ENCODE data around the gene FRAS1. TPM values are rescaled to one million over a fixed set of nuclear protein-coding genes. Genes with fewer than 3 reads are reported as not detected.

Gene FRAS1
- total and polyA plus RNA-seq, 9 of the 15 experiments (the other 6 are each of a cell fraction or from before 2014, with no cell fraction given): under 0.01 to 0.11 (median 0.04) TPM; not detected in 2

DNA sequence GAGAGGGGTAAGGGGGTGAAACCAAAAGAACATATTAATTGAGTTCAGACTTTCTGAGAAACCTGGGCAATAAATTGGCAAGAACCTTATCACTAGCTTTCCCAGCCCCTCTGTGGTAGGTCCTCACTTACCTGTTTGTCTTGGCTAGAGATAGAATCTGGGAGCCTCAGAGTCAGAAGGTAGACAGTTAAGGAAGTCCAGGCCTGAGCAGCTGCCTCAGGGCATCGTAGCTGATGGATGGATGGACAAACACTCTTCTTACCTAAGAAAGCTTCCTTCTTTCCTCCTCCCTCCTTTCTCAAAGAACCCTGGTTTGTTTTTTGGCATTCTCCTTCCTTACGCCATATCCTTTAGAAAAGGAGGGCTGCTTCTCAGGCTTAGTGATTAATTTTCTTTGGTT lies 24.4 kb downstream of the FRAS1 start:
- ATAC-seq (no peak), FAIRE-seq (no peak), DNase-seq (ENCODE audit: extremely low read depth in 1 of 4, low spot score in 3 of 4) (no peak)
- intact Hi-C loops (cut with micrococcal nuclease) (no loop called here), in situ Hi-C loops (cut with MboI) (no loop called here)
- Histone ChIP-seq H2AFZ (ENCODE audit: low read depth, low read length) (no peak overlapping the region), H3K4me2 (ENCODE audit: insufficient read depth, low read length) (no peak overlapping the region), H3K4me1 (replicated peaks in 1 of 2; ENCODE audit: control insufficient read depth in 2 of 2, insufficient read depth in 2 of 2, low read length in 2 of 2) (no peaks in the 10 kb centered on the region), H3K9me3 (replicated peaks; ENCODE audit: control insufficient read depth, insufficient read depth, low read depth, low read length) (no peaks in the 10 kb centered on the region), H3K9me1 (ENCODE audit: control insufficient read depth, insufficient read depth, low read length) (no peaks in the 10 kb centered on the region), H3K27me3 (ENCODE audit: control insufficient read depth in 2 of 2, insufficient read depth in 2 of 2, low read length in 2 of 2) (peaks cover 0 to 4% of the 10 kb centered on the region in 2 experiments; a peak in 1 of 5 replicates), H4K20me1 (replicated peaks; ENCODE audit: control insufficient read depth, insufficient read depth, low read length) (no peaks in the 10 kb centered on the region), H3K4me3 (no peak overlapping the region), H3K79me2 (ENCODE audit: control insufficient read depth, insufficient read depth, low read length) (no peaks in the 10 kb centered on the region), H3K36me3 (ENCODE audit: control insufficient read depth, insufficient read depth, low read length) (no peaks in the 10 kb centered on the region), H3K27ac (ENCODE audit: extremely low read depth, low read depth, low read length) (no peak overlapping the region), H3K9ac (ENCODE audit: insufficient read depth in 1 of 2, low read depth in 2 of 2, low read length in 2 of 2) (no peak overlapping the region)
- POLR2A ChIA-PET: no interaction called here
- BruUV-seq (replicated peaks): no TSS peak
- TF ChIP-seq MCM2 (IDR thresholded peaks at IDR 0.05; ENCODE audit: low read depth): no peak
- no peak for TF ChIP-seq MEF2A (IDR thresholded peaks at IDR 0.05; ENCODE audit: control insufficient read depth, low read depth, low read length)
- no peak for TF ChIP-seq TSC22D4 (tag; IDR thresholded peaks at IDR 0.05)
- no peak for TF ChIP-seq TRIM24 (IDR thresholded peaks at IDR 0.05)
- no peak for TF ChIP-seq YBX1 (IDR thresholded peaks at IDR 0.05)
- TF ChIP-seq TEAD1 (CRISPR knock-in tag; IDR thresholded peaks at IDR 0.05): no peak
- no peak for TF ChIP-seq TEAD4 (IDR thresholded peaks at IDR 0.05; ENCODE audit: low read length)
- no peak for TF ChIP-seq TEAD4 (CRISPR knock-in tag; IDR thresholded peaks at IDR 0.05; ENCODE audit: borderline replicate concordance)
- TF ChIP-seq SP1 (CRISPR knock-in tag; IDR thresholded peaks at IDR 0.05): no peak
- no peak for TF ChIP-seq SIX5 (IDR thresholded peaks at IDR 0.05; ENCODE audit: borderline replicate concordance in 1 of 2, insufficient read depth in 1 of 2, low read depth in 1 of 2, low read length in 2 of 2)
- TF ChIP-seq, protein P1, sequence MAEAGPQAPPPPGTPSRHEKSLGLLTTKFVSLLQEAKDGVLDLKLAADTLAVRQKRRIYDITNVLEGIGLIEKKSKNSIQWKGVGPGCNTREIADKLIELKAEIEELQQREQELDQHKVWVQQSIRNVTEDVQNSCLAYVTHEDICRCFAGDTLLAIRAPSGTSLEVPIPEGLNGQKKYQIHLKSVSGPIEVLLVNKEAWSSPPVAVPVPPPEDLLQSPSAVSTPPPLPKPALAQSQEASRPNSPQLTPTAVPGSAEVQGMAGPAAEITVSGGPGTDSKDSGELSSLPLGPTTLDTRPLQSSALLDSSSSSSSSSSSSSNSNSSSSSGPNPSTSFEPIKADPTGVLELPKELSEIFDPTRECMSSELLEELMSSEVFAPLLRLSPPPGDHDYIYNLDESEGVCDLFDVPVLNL (CRISPR knock-in tag; IDR thresholded peaks at IDR 0.05; ENCODE audit: low read depth): no peak
- TF ChIP-seq DDX20 (tag; IDR thresholded peaks at IDR 0.05; ENCODE audit: low read depth): no peak
- TF ChIP-seq TAF15 (IDR thresholded peaks at IDR 0.05; ENCODE audit: low read depth, low read length): no peak
- TF ChIP-seq, protein P2, sequence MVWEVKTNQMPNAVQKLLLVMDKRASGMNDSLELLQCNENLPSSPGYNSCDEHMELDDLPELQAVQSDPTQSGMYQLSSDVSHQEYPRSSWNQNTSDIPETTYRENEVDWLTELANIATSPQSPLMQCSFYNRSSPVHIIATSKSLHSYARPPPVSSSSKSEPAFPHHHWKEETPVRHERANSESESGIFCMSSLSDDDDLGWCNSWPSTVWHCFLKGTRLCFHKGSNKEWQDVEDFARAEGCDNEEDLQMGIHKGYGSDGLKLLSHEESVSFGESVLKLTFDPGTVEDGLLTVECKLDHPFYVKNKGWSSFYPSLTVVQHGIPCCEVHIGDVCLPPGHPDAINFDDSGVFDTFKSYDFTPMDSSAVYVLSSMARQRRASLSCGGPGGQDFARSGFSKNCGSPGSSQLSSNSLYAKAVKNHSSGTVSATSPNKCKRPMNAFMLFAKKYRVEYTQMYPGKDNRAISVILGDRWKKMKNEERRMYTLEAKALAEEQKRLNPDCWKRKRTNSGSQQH (CRISPR knock-in tag; IDR thresholded peaks at IDR 0.05): no peak
- CTCF ChIA-PET (ENCODE audit: low intra/inter-chr PET ratio): no interaction called here
- WGBS (ENCODE audit: insufficient coverage, low coverage, missing lambda C conversion rate): 5% methylated on average over 2 of the region's 2 CpGs
